Stimulated activated CD8-positive, alpha-beta memory T cell treated with anti-CD3 and anti-CD28 coated beads, Interleukin-15, amount 100 ng/mL, for 48 hours (primary cell): ENCODE data around the gene HDAC7.

Experiments used
- DNase-seq, 2 donors: peaks; one replicate each; pipeline ENCODE4 v3.0.0-alpha.2; 2020; ENCODE audit warnings: low read depth in 2 of 2

The HDAC7 gene

DNA sequence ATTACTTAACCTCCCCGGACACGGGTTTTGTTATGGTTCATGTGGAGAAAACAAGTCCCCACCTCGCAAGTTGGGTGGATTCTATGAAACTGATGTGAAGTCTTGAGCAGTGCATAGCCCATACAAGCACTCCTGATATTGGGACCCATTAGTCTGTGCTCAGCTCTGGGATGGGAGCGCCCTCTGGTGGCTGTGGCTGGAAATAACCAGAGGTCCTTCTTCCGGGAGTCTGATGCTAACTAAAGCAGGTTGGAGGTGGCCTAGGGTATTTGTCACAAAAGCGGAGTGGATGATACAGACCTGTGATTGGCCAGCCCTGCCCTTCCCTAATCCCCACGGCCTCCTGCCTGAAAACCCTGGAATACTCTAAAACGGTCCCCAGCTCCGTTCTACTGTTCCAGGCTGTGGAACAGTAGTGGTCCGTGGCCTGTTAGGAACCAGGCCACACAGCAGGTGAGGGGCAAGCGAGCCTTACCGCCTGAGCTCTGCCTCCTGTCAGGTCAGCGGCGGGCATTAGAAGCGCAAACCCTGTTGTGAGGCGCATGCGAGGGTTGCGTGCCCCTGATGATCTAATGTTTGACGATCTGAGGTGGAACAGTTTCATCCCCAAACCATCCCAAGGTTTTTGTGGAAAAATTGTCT lies 40.3 kb downstream of the HDAC7 start:
- DNase-seq = peak; percentile 80 to 81

DNA sequence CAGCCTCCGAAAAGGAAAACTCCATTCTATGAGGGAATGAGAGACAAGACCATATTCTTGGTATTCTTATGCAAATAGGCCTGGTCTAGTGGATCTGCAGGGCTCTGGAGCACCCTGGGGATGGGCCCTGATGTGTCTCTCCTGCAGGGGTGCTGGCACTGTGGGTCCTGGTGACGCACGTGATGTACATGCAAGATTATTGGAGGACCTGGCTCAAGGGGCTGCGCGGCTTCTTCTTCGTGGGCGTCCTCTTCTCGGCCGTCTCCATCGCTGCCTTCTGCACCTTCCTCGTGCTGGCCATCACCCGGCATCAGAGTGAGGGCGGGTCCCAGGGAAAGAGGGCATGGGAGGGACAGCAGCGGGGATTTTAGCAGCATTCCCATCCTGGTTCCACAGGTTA lies 40.8 kb downstream of the HDAC7 start:
- no peak for DNase-seq

DNA sequence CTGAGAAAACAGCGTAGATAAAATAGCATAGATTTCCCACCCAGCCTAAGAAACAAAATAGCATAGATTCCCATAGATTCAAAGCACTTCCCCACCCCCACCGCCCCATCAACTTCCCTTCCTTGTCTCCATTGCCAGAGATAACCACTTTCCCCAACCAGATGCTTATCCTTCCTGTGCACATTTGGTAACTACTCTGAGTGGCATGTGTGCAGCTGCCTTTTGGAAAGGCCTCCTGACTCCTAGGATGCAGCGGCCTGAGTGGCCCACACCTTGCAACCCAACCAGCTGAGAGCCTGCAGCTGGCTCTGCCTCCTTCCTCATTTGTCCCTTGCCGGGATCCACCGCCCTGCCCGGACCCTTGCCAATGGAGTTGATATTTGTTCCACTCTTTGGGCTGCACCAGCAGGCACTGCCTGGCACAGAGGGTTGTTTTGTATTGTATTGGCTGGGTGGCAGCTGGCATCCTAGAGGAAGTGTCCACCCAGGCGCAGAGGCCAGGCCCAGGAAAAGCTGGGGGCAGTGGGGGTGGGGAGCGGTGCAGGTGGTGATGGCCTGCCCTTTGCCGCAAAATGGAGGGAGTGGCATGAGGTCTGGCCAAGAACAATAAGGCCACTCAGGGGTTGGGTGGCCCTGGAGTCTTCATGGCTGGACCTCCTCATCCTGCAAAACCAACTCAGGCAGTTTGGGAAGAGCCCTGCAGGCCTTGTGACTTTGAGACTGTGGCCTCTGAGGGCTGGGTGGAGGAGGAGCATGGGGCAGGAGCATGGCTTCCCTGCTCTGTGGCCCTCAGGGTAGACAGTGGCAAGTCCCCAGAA lies 41.8 kb downstream of the HDAC7 start:
- DNase-seq = no peak

DNA sequence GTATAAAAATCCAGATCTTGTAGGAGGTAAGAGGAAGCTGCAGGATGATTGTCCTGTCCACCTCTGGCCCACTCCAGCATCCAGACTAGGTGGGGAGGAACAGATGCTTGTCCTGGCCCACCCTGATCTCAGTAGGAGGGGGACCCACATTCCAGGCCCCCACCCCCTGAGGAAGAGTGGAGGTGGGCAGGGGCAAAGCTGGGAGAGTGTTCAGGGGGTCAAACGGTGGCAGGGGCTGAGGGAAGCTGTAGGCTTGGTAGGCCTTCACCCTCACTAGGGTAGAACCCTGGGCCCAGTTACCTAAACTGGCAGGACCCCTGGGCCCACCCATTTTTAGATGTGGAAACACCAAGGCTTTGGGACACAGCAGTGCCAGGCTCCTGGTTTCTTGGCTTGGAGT lies 42.6 kb downstream of the HDAC7 start:
- no peak for DNase-seq

DNA sequence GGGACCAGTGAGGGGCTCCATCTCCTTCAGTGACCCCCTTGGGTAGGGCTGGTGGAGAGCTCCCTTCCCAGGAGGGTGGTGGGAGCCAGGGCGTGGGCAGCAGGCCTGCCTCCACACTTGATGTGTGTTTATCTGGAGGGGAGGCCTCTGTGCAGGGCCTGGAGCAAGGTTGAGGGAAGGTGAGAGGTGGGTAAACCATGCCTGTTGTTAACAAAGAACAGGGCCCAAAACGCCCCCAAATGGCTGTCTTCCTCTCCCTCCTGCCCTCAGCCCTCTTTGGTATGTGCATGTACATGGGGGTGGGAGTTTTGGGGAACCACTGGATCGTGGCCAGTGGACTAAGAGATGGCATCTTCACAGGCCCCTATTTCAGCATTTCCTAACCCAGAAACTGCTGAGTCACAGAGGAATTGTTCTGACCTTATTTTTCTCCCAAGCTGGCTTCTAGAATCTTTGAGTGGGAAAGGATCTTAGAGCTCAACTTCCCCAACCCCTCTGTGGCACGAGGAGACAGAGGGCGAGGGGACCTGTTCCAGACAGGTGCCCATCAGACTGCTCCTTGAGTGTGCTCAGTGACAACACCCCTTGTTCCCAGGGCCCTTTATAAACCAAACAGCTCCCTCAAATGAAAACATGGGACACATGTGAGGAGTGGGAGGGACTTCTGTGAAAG lies 43.1 kb downstream of the HDAC7 start:
- DNase-seq = no peak

DNA sequence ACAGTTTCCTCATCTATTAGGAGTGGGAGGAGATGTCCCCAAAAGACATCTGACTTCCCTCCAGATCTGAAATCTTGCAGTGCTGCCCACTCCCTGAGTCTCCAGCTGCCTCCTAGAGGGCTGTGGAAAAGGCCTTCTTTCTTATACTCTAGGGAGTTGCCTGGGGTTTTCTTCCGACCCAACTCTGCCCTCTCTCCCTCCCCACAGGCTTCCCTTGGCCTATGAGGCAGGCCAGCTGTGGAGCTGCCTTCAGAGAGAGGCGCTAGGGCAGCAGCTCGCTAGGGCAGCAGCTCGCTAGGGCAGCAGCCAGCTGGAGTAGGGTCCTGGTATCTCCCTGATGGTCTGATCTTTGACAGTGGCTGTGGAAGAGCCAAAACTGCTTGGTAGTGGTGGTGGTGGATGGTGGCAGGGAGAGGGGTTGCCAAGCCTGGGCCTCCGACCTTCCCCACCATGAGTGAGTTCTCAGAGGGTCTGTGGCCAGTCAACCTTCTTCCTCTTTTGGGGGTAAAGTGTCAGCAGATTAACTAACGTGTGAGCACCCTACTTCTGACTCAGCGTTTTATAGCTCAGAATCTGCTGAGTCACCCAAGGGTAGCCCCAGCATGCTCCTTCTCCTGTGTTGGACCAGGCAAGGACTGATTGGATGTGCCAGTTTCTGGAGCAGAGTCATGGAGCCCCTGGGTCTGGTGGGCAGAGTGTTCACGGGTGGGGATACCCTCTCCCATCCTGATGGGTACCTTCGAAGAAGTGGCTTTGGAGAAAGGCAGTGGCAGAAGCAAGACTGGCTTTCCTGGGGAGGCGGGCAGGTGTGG lies 44.4 kb downstream of the HDAC7 start:
- DNase-seq = no peak

DNA sequence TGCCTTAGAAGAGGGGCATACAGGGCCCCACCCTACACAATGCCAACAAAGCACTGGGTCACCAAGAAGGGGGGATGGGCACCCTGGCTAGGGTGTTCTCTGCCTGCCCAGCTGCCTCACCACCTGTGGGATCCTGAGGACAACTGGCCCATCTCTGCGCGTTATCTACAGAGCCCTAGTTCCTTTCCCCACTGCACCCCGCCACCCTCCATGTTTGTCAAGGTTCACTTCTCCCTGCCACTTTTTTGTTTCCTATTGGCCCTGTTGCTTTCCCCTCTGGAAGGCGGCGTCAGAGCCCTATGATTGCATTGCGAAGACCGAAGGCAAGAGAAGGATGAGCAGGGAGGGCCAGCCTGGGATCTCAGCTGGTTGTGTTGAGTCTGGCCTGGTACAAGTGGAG lies 45.0 kb downstream of the HDAC7 start:
- DNase-seq = no peak

DNA sequence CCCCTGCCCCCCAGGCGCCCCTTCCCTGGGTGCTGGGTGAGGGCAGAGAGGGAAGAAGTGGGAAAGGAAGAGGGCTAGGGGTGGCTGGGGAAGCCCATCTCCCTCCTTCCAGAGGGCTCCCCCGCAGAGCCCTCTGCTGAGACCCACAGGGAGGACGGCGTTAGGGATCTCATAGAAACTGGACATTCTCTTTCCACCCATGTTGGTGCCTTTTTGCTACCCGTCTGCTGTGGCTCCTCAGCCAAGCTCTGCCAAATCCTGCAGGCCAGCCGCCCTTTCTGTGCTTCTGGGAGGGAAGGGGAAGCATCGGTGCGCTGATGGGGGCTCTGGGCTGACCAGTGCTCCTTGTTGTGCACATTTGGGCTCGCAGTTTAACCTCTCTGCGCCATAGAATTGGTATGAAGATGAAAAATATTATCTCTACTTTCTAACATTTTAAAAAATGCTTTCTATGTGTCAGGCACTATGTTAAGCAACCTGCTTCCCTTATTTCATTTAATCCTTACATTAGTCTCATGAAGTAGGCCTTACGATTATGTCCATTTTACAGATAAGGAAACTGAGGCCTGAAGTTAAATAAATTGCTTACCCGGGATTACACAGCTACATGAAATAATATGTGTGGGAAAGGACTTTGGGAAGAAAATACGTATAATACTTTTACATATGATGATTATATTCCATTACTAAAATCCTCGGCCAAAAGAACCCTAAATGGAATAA lies 45.7 kb downstream of the HDAC7 start:
- no peak for DNase-seq

DNA sequence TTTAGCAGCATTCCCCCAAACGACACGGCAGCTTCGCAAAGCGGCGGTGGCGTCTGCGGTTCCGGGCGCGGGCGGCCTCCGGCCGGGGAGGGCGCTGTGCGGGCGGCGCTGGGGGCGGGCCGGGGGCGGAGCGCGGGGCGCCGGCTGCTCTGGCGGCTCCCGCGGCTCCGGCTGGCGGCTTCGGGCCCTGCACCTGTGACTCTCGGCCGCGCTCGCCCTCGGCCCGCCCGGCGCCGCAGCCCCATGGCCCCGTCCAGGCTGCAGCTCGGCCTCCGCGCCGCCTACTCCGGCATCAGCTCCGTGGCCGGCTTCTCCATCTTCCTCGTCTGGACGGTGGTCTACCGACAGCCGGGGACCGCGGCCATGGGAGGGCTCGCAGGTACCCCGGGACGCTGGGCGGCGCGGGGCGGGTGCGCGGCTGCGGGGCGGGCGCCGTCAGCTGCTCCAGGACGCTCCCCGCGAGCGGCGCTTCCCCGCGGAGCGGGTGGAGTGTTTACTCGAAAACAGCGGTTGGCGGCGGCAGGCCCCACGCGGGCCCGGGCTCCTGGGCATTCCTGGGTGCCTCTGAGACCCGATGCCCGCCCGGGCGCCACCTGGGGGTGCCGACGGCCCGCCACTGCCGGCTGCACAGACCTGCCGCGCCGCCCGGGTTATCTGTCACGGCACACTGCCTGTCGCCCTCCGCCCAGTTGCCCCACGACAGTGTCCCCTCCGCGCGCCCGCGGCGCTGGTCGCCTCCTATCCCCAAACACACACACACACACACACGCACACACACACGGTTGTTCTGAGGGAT lies 46.4 kb downstream of the HDAC7 start, which contains the start of gene SLC48A1:
Gene SLC48A1 (plus strand): TSS at position 177 of the 796 bp plus-strand sequence. CDS start 67 bp downstream, at position 244.
- peak; percentile 55 for DNase-seq

DNA sequence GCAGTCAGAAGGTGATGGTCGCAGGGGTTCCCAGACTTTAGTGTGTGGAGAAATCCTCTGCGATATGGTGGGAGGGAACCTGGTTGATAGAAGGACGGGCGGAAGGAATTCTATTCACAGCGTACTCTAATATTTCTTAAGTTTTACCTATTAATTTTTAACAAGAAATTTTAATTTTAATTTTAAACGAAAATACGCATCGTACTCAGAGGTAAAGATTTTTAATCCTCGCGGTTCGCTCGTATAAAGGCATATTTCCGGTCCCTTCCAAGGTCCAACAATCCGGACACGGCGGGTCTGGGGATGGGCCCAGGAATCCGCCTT lies 47.0 kb downstream of the HDAC7 start:
- no peak for DNase-seq

DNA sequence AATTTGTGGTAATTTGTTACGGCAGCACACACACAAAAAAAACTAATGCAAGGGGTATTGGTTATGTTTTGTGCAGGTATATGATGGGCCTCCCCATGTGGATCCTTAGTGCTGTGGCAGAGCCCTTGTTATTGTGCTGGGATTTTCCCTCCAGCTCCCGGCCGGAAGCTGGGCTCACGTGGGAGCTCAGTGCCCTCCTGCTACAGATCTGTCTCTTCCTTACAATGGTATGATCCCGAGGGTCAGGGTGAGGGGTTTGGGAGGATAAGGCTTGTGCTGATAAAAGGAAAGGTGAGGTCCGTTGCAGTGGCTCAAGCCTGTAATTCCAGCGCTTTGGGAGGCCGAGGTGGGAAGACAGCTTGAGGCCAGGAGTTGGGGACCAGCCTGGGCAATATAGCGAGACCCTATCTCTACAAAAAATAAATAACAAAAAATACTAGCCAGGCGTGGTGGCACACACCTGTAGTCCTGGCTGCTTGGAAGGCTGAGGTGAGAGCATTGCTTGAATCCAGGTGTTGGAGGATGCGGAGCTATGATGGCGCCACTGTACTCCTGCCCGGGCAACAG lies 47.5 kb downstream of the HDAC7 start:
- DNase-seq = no peak

DNA sequence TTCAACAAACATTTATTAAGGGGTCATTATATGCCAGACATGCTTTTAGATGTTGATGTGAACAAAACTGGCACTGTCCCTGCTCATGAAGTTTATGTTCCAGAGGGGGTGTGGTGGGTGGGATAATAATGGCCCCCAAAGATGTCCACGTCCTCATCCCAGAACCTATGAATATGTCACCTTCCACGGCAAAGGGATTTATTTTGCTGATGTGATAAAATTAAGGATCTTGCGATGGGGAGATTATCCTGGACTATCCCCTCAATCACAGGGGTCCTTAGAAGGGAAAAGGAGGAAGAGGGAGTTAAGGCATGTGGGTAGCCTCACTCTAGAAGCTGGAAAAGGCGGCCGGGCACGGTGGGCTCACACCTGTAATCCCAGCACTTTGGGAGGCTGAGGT lies 48.4 kb downstream of the HDAC7 start:
- DNase-seq = no peak

DNA sequence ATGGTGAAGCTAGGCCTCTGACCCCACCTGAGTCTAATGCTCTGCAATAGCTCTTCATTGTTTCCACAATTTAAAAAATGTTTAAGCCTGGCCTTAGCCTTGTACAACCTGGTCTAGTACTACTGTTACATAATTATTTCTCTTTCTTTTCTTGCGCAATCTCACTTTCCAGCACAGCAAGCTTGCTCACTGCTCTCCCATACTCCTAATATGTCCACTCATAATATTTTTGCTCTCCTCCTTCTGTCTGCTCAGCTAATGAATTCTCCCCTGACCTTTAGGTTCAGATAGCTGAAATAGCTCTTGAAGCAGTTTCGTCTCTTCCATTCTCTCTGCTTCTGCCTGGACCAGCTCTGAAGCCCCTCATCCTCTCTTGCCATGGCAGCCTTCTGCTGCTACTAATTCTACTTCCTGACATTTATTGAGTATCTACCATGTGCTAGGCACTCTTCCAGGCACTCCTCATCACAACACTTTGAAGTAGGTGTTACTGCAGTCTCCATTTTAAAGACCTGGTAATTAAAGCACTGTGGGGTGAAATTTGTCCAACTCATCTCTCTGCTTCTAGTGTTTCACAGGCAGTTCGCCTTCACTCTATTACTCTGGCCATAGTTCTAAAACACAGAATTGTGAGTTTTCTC lies 49.5 kb downstream of the HDAC7 start:
- no peak for DNase-seq

DNA sequence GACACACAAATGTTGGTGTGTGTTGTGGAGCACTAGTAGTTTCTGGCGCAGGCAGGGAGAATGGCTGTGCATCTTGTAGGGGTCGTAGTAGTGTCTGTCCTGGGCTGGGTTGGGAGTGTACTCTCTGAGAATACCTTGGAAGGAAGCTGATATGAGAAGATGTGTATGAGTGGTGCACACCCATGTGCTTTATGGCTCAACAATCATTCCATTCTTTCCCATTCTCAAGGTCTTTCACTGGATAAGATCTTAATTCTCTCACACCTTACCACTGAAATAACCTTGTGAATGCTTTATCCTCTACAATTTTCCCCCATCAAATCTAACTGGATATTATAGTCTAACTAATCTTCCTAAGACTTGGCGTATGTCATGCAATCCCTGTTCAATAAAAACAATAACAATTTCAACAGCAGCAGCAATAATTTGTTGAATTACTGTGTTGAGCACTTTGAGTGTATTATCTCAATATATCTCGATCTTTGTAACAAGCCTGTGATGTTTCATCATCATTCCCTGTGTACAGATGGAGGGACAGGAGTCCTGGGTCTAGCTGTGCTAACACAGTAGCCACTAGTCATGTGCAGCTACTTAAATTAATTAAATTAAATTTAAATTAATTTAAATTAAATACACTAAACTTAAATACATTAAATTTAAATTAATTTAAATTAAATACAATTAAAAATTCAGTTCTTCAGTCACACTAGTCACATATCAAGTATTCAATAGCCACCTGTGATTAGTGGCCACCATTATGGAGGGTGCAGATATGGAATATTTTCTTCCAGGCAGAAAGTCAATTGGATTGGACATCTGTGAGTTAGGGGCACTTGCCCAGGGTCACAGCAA lies 50.2 kb downstream of the HDAC7 start:
- no peak for DNase-seq

DNA sequence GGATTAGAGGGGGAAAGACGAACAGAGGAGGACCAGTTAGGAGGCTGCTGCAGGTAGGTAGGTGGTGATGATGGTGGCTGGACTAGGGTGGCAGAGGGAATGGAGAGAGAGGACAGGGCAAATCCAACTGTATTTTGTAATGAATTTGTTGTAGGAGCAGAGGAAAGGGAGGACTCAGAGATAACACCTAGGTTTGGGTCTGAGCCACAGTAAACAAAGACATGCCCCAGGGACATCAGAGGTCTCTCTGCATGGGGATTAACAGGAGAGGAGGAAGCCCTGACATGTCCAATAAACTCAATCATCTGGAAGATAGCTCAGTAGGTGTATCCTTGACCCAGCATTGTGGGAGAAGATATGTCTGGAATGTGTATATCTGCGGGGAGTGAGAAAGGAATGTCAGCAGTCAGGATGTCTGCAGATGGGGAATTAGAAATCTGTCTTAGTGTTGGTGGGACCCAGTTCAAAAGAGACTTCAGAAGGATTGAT lies 51.3 kb downstream of the HDAC7 start:
- DNase-seq = no peak

DNA sequence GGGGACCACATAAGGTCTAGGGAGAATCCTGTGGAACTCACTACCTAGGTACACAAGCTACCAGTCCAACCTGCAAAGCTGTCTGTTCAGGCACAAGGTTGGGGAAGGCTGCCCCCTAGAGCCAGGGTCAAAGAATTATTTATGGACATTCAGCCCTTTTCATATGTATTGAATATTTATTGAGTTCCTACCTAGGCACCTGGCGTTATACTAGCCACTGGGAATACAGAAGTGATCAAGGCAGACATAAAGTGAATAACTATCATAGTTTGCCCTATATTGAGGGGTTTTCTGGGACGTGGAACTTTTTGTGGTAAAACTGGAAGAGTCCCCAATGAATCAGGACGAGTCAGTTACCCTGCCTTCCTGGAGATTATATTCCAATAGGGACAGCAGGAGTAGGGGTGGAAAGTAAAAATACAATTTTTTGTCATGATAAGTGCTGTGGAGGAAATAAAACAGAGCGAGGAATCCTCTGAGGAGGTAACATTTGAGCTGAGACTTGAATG lies 52.4 kb downstream of the HDAC7 start:
- peak; percentile 49 to 54 for DNase-seq

DNA sequence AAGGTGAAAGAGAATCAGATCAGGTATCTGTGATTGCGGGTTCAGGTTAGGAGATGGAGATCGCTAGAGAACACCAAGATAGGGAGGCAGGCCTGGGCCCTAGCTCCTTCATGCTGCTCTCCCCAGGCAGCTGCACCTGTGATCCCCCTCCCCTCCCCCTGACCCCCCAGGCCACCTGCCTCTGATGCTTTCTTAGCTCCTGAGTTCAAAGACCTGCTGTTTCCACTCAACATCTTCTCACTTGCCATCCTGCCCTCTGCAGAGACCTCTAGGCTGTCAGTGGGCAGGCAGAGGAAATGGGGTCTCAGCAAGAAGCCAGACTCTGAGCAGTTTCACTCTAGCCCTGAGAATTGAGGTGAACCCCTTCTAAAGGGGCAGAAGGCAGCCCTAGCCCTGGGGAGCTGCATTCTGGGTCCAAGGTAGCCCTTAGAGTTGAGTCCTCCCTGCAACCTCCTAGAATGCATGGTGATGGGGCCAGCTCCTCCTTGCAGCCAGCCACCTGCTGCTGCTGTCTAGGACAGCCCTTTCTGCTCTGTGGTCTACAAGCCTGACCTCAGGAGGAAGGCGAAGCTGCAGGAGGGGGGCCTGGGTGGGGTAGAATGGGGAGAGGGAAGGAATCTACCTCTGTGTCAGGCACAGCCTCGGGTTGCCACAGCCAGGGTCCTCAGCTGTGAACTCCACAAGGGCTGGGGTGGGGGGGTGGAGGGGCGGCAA lies 53.0 kb downstream of the HDAC7 start:
- DNase-seq = no peak
